GM12864 (cell line): Measurements from ENCODE around the gene BCL6B.
A peak's percentile ranks its signal among the peaks of the same experiment; 100 is the strongest.

ENCODE experiments used
- DNase-seq: peaks from one replicate; pipeline ENCODE4 v3.0.0-alpha.2; 2011; ENCODE audit warnings: low read depth
- H3K4me3 ChIP-seq: 2 replicates; pipeline ENCODE4 v1.5.1; 2011; ENCODE audit warnings: mild to moderate bottlenecking, low read depth, low read length, control low read depth
- CTCF ChIP-seq: IDR thresholded peaks from 2 replicates; pipeline ENCODE4 v1.5.1; 2011; ENCODE audit warnings: low read depth, mild to moderate bottlenecking, moderate library complexity, low read length, control low read depth, inconsistent platforms; ENCODE audit errors: missing control alignments

The BCL6B gene

GRCh38 chr17:7023576-7024401 lies 939 bp downstream of the BCL6B start:
- TF ChIP-seq CTCF, result no peak

GRCh38 chr17:7024402-7024785 lies 1.5 kb downstream of the BCL6B start:
- DNase-seq, result no peak
- no peak for TF ChIP-seq CTCF
- no peak overlapping the region for H3K4me3 ChIP-seq

More at GRCh38 chr17:7023576-7024401, 939 bp downstream of the BCL6B start:
- DNase-seq, result peak; percentile 86
- H3K4me3 ChIP-seq, result peak overlapping the region; percentile 1; the same call in 1 of the 2 replicates

GRCh38 chr17:7025245-7025644 lies 2.4 kb downstream of the BCL6B start:
- no peak for TF ChIP-seq CTCF
- DNase-seq, result no peak
- H3K4me3 ChIP-seq, result no peak overlapping the region

GRCh38 chr17:7026471-7027115 lies 3.7 kb downstream of the BCL6B start:
- DNase-seq, result no peak
- no peak for TF ChIP-seq CTCF
- no peak overlapping the region for H3K4me3 ChIP-seq

- TF ChIP-seq CTCF, result no peak
Observed at GRCh38 chr17:7027335-7027734, 4.5 kb downstream of the BCL6B start.

GRCh38 chr17:7029096-7029495 lies 6.2 kb downstream of the BCL6B start:
- no peak overlapping the region for H3K4me3 ChIP-seq
- no peak for DNase-seq
- TF ChIP-seq CTCF, result no peak

More at GRCh38 chr17:7027335-7027734, 4.5 kb downstream of the BCL6B start:
- no peak for DNase-seq
- H3K4me3 ChIP-seq, result no peak overlapping the region
